HCT116 (cell line): ENCODE measurements around the gene ULBP1.
"Not testable (repeated sequence)": the region's sequence is repeated elsewhere in the genome, so short reads cannot be mapped to it uniquely, and the experiment has no call there.

Source experiments
- CEBPB ChIP-seq: IDR thresholded peaks from 2 replicates; pipeline ENCODE4 v1.6.1; 2012; ENCODE audit warnings: low read depth
- POLR2A ChIP-seq: IDR thresholded peaks from 2 replicates; pipeline ENCODE4 v1.7.0; 2011; ENCODE audit warnings: borderline replicate concordance; ENCODE audit not compliant: insufficient read depth, insufficient read length; ENCODE audit errors: extremely low read depth
- POLR2AphosphoS5 ChIP-seq: IDR thresholded peaks from 2 replicates; pipeline ENCODE4 v1.6.1; 2011; ENCODE audit warnings: mild to moderate bottlenecking, low read depth, low read length, moderate library complexity
- ZNF274 ChIP-seq: fragments of 200-500 bp; sonication (Bioruptor generic); IDR thresholded peaks from 2 replicates; pipeline ENCODE4 v1.6.1; 2014; ENCODE audit warnings: mild to moderate bottlenecking, low read depth, low read length, inconsistent platforms

DNA sequence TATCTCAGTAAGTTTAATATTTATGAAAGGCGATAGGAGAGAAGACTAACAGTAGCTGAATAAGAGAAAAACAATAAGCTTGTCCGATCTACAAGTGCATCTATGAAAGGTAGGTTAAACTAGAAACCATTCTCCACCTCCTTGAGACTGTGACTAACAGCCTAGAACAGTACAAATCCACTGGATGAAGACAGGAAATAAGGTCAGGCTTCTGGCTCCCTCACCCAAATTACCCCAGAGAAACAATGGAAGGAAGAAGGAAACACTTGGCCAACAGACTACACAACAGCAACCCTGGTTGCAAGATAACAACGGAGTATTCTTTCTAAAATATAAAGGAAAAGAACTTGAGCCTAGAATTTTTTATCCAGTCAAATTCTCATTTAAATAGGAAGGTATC is 5.6 kb upstream of the ULBP1 start:
- not testable (repeated sequence) for TF ChIP-seq CEBPB, POLR2AphosphoS5, ZNF274, POLR2A
